Measurements from ENCODE around the gene NFATC4. TPM values are rescaled to one million over a fixed set of nuclear protein-coding genes. Genes with fewer than 3 reads are reported as not detected.
A peak's percentile ranks its signal among the peaks of the same experiment; 100 is the strongest.

The NFATC4 gene
- total RNA-seq, 1 experiment from 2014 or later, result 15.1 TPM

GRCh38 chr14:24397639-24398292 lies 29.8 kb downstream of the NFATC4 start:
- ChIA-PET CTCF (no interaction called here), POLR2A (ENCODE audit: unreplicated experiment) (no interaction called here)
- H3K4me3 ChIP-seq (ENCODE audit: low read length), result no peak overlapping the region
- no peak for DNase-seq
- intact Hi-C loops (cut with micrococcal nuclease), result no loop called here
- H3K36me3 ChIP-seq (ENCODE audit: low read depth, low read length), result no peaks in the 10 kb centered on the region
- H2AFZ ChIP-seq (ENCODE audit: low read length), result no peak overlapping the region
- no peaks in the 10 kb centered on the region for H3K9me3 ChIP-seq (ENCODE audit: low read length)
- BruUV-seq (replicated peaks), result no TSS peak
- no peak for ATAC-seq
- H3K9ac ChIP-seq (ENCODE audit: low read length), result no peak overlapping the region
- no peaks in the 10 kb centered on the region for H4K20me1 ChIP-seq (ENCODE audit: low read length)
- no peak for TF ChIP-seq EZH2phosphoT487 (IDR thresholded peaks at IDR 0.05; ENCODE audit: borderline replicate concordance, low read length)
- H3K4me2 ChIP-seq (ENCODE audit: low read length), result no peak overlapping the region
- H3K27me3 ChIP-seq (ENCODE audit: low read length), result no peaks in the 10 kb centered on the region
- H3K4me1 ChIP-seq (ENCODE audit: insufficient read depth, low read length), result peaks cover 13% of the 10 kb centered on the region
- H3K27ac ChIP-seq (ENCODE audit: low read length), result no peak overlapping the region
- H3K79me2 ChIP-seq (ENCODE audit: low read length), result no peaks in the 10 kb centered on the region
- H3K9me2 ChIP-seq (replicated peaks; ENCODE audit: low read length), result no peaks in the 10 kb centered on the region
- no peaks in the 10 kb centered on the region for H3F3A ChIP-seq (ENCODE audit: low read length, unreplicated experiment)

DNA sequence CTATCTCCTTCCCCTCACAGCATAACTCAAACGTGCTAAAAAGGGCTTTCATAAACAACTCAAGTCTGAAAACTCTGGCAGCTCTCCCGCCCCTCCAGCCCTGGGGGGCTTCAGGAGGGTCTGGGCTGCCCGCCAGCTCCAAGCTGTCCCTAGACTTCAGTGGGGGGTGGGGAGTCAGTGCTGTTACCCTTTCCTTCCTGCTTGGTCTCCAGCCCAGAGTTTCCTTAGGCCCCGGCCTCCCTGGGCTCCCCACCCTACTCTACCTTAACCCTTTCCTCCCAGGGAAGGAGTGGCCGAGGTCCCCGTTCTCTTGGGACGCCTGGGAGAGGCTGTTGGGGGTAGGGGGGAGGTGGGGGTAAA lies 30.3 kb downstream of the NFATC4 start:
- no peak overlapping the region for H3K4me2 ChIP-seq (ENCODE audit: low read length)
- POLR2A ChIA-PET (ENCODE audit: unreplicated experiment), result no interaction called here

DNA sequence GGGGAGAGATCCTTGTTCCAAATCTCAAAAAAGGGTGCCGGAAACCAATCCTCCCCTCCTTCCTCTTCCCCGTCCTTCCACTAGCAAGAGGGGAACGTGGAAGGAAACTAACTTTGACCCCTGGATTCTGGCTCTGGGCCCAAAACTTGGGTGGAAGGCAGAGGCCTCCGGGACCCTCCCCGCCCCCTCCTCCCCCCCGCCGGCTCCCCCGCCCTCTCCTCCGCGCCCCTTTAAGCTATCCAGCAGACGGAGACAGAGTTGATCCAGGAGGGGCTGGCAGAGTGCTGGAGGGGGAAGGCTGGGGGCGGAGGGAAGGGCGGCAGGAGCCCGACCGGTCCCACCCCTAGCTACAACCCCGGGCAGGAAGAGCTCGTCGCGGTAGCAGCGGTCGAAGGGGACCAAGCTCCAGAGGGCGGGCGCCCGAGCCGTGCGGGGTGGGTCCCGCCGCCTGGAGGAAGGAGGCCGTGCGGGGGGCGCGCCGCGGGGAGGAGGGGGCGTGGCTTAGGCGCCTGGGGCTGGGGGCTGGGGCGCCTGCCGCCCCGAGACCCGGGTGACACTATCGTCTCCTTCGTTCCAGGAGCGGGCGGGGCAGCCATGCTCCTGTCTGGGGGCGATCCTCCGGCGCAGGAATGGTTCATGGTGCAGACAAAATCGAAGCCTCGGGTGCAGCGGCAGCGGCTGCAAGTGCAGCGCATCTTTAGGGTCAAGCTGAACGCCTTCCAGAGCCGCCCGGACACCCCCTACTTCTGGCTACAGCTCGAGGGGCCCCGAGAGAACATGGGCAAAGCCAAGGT lies 30.9 kb downstream of the NFATC4 start, which contains the start of gene NYNRIN:
TSS of gene NYNRIN (plus strand) at position 351 of the 794 bp plus-strand sequence. CDS start at position 595, 244 bp downstream.
- no peaks in the 10 kb centered on the region for H3F3A ChIP-seq (ENCODE audit: low read length, unreplicated experiment)
- no peaks in the 10 kb centered on the region for H4K20me1 ChIP-seq (ENCODE audit: low read length)
- DNase-seq (no peak), ATAC-seq (peak; percentile 48)
- no peaks in the 10 kb centered on the region for H3K79me2 ChIP-seq (ENCODE audit: low read length)
- H3K9me3 ChIP-seq (ENCODE audit: low read length), result no peaks in the 10 kb centered on the region
- H3K4me3 ChIP-seq (ENCODE audit: low read length), result peak within 1 kb of the TSS; percentile 64
- no TSS peak for BruUV-seq (replicated peaks)
- H3K27ac ChIP-seq (ENCODE audit: low read length), result no peak within 1 kb of the TSS
- H3K4me1 ChIP-seq (ENCODE audit: insufficient read depth, low read length), result peaks cover 9% of the 10 kb centered on the region; the same call in 1 of the 2 replicates
- no peaks in the 10 kb centered on the region for H3K27me3 ChIP-seq (ENCODE audit: low read length)
- ChIA-PET POLR2A (ENCODE audit: unreplicated experiment) (no interaction called here), CTCF (no interaction called here)
- H2AFZ ChIP-seq (ENCODE audit: low read length), result peak within 1 kb of the TSS; percentile 76
- H3K9ac ChIP-seq (ENCODE audit: low read length), result no peak within 1 kb of the TSS
- intact Hi-C loops (cut with micrococcal nuclease), result no loop called here
- TF ChIP-seq EZH2phosphoT487 (IDR thresholded peaks at IDR 0.05; ENCODE audit: borderline replicate concordance, low read length) (no peak), EZH2 (IDR thresholded peaks at IDR 0.05; ENCODE audit: low read length, unreplicated experiment) (no peak)
- TF ChIP-seq, protein P1, sequence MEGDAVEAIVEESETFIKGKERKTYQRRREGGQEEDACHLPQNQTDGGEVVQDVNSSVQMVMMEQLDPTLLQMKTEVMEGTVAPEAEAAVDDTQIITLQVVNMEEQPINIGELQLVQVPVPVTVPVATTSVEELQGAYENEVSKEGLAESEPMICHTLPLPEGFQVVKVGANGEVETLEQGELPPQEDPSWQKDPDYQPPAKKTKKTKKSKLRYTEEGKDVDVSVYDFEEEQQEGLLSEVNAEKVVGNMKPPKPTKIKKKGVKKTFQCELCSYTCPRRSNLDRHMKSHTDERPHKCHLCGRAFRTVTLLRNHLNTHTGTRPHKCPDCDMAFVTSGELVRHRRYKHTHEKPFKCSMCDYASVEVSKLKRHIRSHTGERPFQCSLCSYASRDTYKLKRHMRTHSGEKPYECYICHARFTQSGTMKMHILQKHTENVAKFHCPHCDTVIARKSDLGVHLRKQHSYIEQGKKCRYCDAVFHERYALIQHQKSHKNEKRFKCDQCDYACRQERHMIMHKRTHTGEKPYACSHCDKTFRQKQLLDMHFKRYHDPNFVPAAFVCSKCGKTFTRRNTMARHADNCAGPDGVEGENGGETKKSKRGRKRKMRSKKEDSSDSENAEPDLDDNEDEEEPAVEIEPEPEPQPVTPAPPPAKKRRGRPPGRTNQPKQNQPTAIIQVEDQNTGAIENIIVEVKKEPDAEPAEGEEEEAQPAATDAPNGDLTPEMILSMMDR (conservative IDR thresholded peaks at IDR 0.05; ENCODE audit: low read depth, low read length), result no peak
- H3K4me2 ChIP-seq (ENCODE audit: low read length), result peak within 1 kb of the TSS; percentile 78
- no peaks in the 10 kb centered on the region for H3K9me2 ChIP-seq (replicated peaks; ENCODE audit: low read length)
- no peaks in the 10 kb centered on the region for H3K36me3 ChIP-seq (ENCODE audit: low read depth, low read length)

More for the DNA sequence above, 30.3 kb downstream of the NFATC4 start:
- TF ChIP-seq, protein P1 (conservative IDR thresholded peaks at IDR 0.05; ENCODE audit: low read depth, low read length), result no peak
- no peak overlapping the region for H3K4me3 ChIP-seq (ENCODE audit: low read length)
- H3K9ac ChIP-seq (ENCODE audit: low read length), result no peak overlapping the region
- no peaks in the 10 kb centered on the region for H3K79me2 ChIP-seq (ENCODE audit: low read length)
- H4K20me1 ChIP-seq (ENCODE audit: low read length), result no peaks in the 10 kb centered on the region
- ATAC-seq, result no peak
- H2AFZ ChIP-seq (ENCODE audit: low read length), result no peak overlapping the region
- H3K36me3 ChIP-seq (ENCODE audit: low read depth, low read length), result no peaks in the 10 kb centered on the region
- no peaks in the 10 kb centered on the region for H3K9me2 ChIP-seq (replicated peaks; ENCODE audit: low read length)
- intact Hi-C loops (cut with micrococcal nuclease), result no loop called here
- no peaks in the 10 kb centered on the region for H3K27me3 ChIP-seq (ENCODE audit: low read length)
- no peaks in the 10 kb centered on the region for H3F3A ChIP-seq (ENCODE audit: low read length, unreplicated experiment)
- BruUV-seq (replicated peaks), result no TSS peak
- no peak for DNase-seq
- H3K27ac ChIP-seq (ENCODE audit: low read length), result no peak overlapping the region
- peaks cover 11% of the 10 kb centered on the region; the same call in 1 of the 2 replicates for H3K4me1 ChIP-seq (ENCODE audit: insufficient read depth, low read length)
- no peaks in the 10 kb centered on the region for H3K9me3 ChIP-seq (ENCODE audit: low read length)
- CTCF ChIA-PET, result no interaction called here
